SK-N-MC (cell line): Measurements from ENCODE around the gene INSRR.

Experiments used
- EZH2 ChIP-seq: fragments of 200-600 bp; sonication (generic); IDR thresholded peaks from one replicate; pipeline ENCODE4 v1.6.1; 2017; ENCODE audit warnings: antibody characterized with exemption
- FOXP2 ChIP-seq: optimal IDR thresholded peaks from 2 replicates; pipeline ENCODE3; 2011; ENCODE audit warnings: mild to moderate bottlenecking, moderate library complexity; ENCODE audit not compliant: insufficient read depth; ENCODE audit errors: extremely low read length, control extremely low read depth
- POLR2AphosphoS5 ChIP-seq: IDR thresholded peaks from 2 replicates; pipeline ENCODE4 v1.6.1; 2012; ENCODE audit warnings: mild to moderate bottlenecking, low read depth, low read length, borderline replicate concordance

- no peak for TF ChIP-seq POLR2AphosphoS5
- no peak for TF ChIP-seq EZH2
- no peak for TF ChIP-seq FOXP2
Observed at GRCh38 chr1:156865865-156866248, 6.9 kb upstream of the INSRR start.
